ENCODE results near the gene MYO5C.
A peak's percentile ranks its signal among the peaks of the same experiment; 100 is the strongest.

MYO5C gene

GRCh38 chr15:52262364-52262763 is 33.2 kb downstream of the MYO5C start:
- no peak overlapping the region for H3K4me3 ChIP-seq (ENCODE audit: low read depth, low read length)
- no peak for DNase-seq (ENCODE audit: low read depth)
- no peak for TF ChIP-seq CTCF (IDR thresholded peaks at IDR 0.05; ENCODE audit: low read depth, low read length, missing control alignments)

- no peak overlapping the region; the same call in 1 of the 2 replicates for H3K4me3 ChIP-seq (ENCODE audit: low read depth, low read length)
- TF ChIP-seq CTCF (IDR thresholded peaks at IDR 0.05; ENCODE audit: low read depth, low read length, missing control alignments) = peak; percentile 25
- peak; percentile 90 for DNase-seq (ENCODE audit: low read depth)
These were observed 33.9 kb downstream of the MYO5C start for GRCh38 chr15:52261498-52262242.

- TF ChIP-seq CTCF (IDR thresholded peaks at IDR 0.05; ENCODE audit: low read depth, low read length, missing control alignments) = no peak
- H3K4me3 ChIP-seq (ENCODE audit: low read depth, low read length) = no peak overlapping the region
- DNase-seq (ENCODE audit: low read depth) = no peak
These were observed 34.6 kb downstream of the MYO5C start for GRCh38 chr15:52261026-52261425.

- no peak for TF ChIP-seq CTCF (IDR thresholded peaks at IDR 0.05; ENCODE audit: low read depth, low read length, missing control alignments)
- no peak overlapping the region for H3K4me3 ChIP-seq (ENCODE audit: low read depth, low read length)
- no peak for DNase-seq (ENCODE audit: low read depth)
These were observed 36.1 kb downstream of the MYO5C start for GRCh38 chr15:52259503-52259902.

GRCh38 chr15:52258461-52258860 is 37.1 kb downstream of the MYO5C start:
- no peak overlapping the region for H3K4me3 ChIP-seq (ENCODE audit: low read depth, low read length)
- DNase-seq (ENCODE audit: low read depth) = no peak
- TF ChIP-seq CTCF (IDR thresholded peaks at IDR 0.05; ENCODE audit: low read depth, low read length, missing control alignments) = no peak

- TF ChIP-seq CTCF (IDR thresholded peaks at IDR 0.05; ENCODE audit: low read depth, low read length, missing control alignments) = no peak
- no peak for DNase-seq (ENCODE audit: low read depth)
- no peak overlapping the region for H3K4me3 ChIP-seq (ENCODE audit: low read depth, low read length)
These were observed 37.9 kb downstream of the MYO5C start for GRCh38 chr15:52257734-52258062.
